ENCODE measurements around the gene SARM1. TPM values are rescaled to one million over a fixed set of nuclear protein-coding genes. Genes with fewer than 3 reads are reported as not detected.
A peak's percentile ranks its signal among the peaks of the same experiment; 100 is the strongest.

The SARM1 gene
- total RNA-seq, 6 donors from 2014 or later: 10.3 to 33.5 (median 13.9) TPM

- Histone ChIP-seq H3K9me3 (no peaks in the 10 kb centered on the region), H3K4me3 (no peak overlapping the region), H3K4me1 (peaks cover 19 to 33% (median 26%) of the 10 kb centered on the region in 4 donors), H3K27me3 (no peaks in the 10 kb centered on the region), H3K36me3 (peaks cover 36 to 73% (median 68%) of the 10 kb centered on the region in 4 donors), H3K27ac (no peak overlapping the region)
- WGBS, 2 donors: 91 to 94% methylated on average over 10 to 11 of the region's 11 CpGs
- no peak for DNase-seq
- TF ChIP-seq CTCF (IDR thresholded peaks at IDR 0.05) (no peak), POLR2AphosphoS5 (IDR thresholded peaks at IDR 0.05) (no peak), POLR2A (IDR thresholded peaks at IDR 0.05) (no peak), EP300 (IDR thresholded peaks at IDR 0.05) (no peak)
- no peak for ATAC-seq (ENCODE audit: low FRiP score in 2 of 2)
Measured at GRCh38 chr17:28341516-28341915, 30.0 kb upstream of the SARM1 start.

GRCh38 chr17:28342313-28342712, 29.2 kb upstream of the SARM1 start:
- Histone ChIP-seq H3K4me3 (no peak overlapping the region), H3K4me1 (peaks cover 17 to 29% (median 25%) of the 10 kb centered on the region in 4 donors), H3K9me3 (no peaks in the 10 kb centered on the region), H3K27ac (no peak overlapping the region), H3K36me3 (peaks cover 42 to 81% (median 76%) of the 10 kb centered on the region in 4 donors), H3K27me3 (no peaks in the 10 kb centered on the region)
- no peak for TF ChIP-seq POLR2A (IDR thresholded peaks at IDR 0.05)
- DNase-seq: peak in 1 of 2 donors; percentile 50
- no peak for ATAC-seq (ENCODE audit: low FRiP score in 2 of 2)
- WGBS, 2 donors: 90 to 94% methylated on average over 14 of the region's 14 CpGs

GRCh38 chr17:28343491-28343932, 28.0 kb upstream of the SARM1 start:
- TF ChIP-seq POLR2AphosphoS5 (IDR thresholded peaks at IDR 0.05): no peak
- TF ChIP-seq POLR2A (IDR thresholded peaks at IDR 0.05): no peak
- no peak for TF ChIP-seq CTCF (IDR thresholded peaks at IDR 0.05)
- no peak for TF ChIP-seq EP300 (IDR thresholded peaks at IDR 0.05)
- no peak for DNase-seq
- H3K9me3 ChIP-seq: no peaks in the 10 kb centered on the region
- peaks cover 11 to 23% (median 19%) of the 10 kb centered on the region in 4 donors for H3K4me1 ChIP-seq
- no peak overlapping the region for H3K27ac ChIP-seq
- ATAC-seq (ENCODE audit: low FRiP score in 2 of 2): no peak
- H3K36me3 ChIP-seq: peaks cover 54 to 93% (median 86%) of the 10 kb centered on the region in 4 donors
- H3K4me3 ChIP-seq: no peak overlapping the region
- H3K27me3 ChIP-seq: no peaks in the 10 kb centered on the region
- 79 to 89% methylated on average over 3 to 10 of the region's 10 CpGs for WGBS, 2 donors

- 87 to 94% methylated on average over 7 to 9 of the region's 9 CpGs for WGBS, 2 donors
Measured at GRCh38 chr17:28344011-28344410, 27.5 kb upstream of the SARM1 start.

GRCh38 chr17:28344435-28344901, 27.0 kb upstream of the SARM1 start:
- DNase-seq: peak in 1 of 2 donors; percentile 62
- H3K27me3 ChIP-seq: no peaks in the 10 kb centered on the region
- H3K36me3 ChIP-seq: peaks cover 54 to 100% (median 88%) of the 10 kb centered on the region in 4 donors
- 95 to 100% methylated on average over 7 to 19 of the region's 19 CpGs for WGBS, 2 donors
- H3K4me3 ChIP-seq: no peak overlapping the region
- H3K4me1 ChIP-seq: peaks cover 11 to 19% (median 13%) of the 10 kb centered on the region in 4 donors
- TF ChIP-seq EP300 (IDR thresholded peaks at IDR 0.05): no peak
- no peak for TF ChIP-seq POLR2AphosphoS5 (IDR thresholded peaks at IDR 0.05)
- no peak for TF ChIP-seq CTCF (IDR thresholded peaks at IDR 0.05)
- TF ChIP-seq POLR2A (IDR thresholded peaks at IDR 0.05): no peak
- no peak overlapping the region for H3K27ac ChIP-seq
- ATAC-seq (ENCODE audit: low FRiP score in 2 of 2): no peak
- no peaks in the 10 kb centered on the region for H3K9me3 ChIP-seq

More at GRCh38 chr17:28344011-28344410, 27.5 kb upstream of the SARM1 start:
- DNase-seq (no peak), ATAC-seq (ENCODE audit: low FRiP score in 2 of 2) (no peak)
- TF ChIP-seq EP300 (IDR thresholded peaks at IDR 0.05) (no peak), POLR2AphosphoS5 (IDR thresholded peaks at IDR 0.05) (no peak), POLR2A (IDR thresholded peaks at IDR 0.05) (no peak), CTCF (IDR thresholded peaks at IDR 0.05) (no peak)
- Histone ChIP-seq H3K27ac (no peak overlapping the region), H3K36me3 (peaks cover 55 to 98% (median 89%) of the 10 kb centered on the region in 4 donors), H3K4me1 (peaks cover 11 to 23% (median 17%) of the 10 kb centered on the region in 4 donors), H3K27me3 (no peaks in the 10 kb centered on the region), H3K4me3 (no peak overlapping the region), H3K9me3 (no peaks in the 10 kb centered on the region)
